Progenitor cell of endocrine pancreas (in vitro differentiated cells): ENCODE data around the gene DEK. TPM values are rescaled to one million over a fixed set of nuclear protein-coding genes. Genes with fewer than 3 reads are reported as not detected.

Experiments used
- DNase-seq: peaks from one replicate; pipeline ENCODE4 v3.0.0; 2021; ENCODE audit warnings: low spot score; ENCODE audit not compliant: unreplicated experiment
- H3K27ac Mint-ChIP-seq: 2 replicates; pipeline ENCODE4 v1.8.0; 2021; ENCODE audit warnings: mild to moderate bottlenecking, moderate library complexity, mixed read lengths
- H3K27me3 Mint-ChIP-seq: 2 replicates; pipeline ENCODE4 v1.8.0; 2021; ENCODE audit warnings: mixed read lengths
- H3K36me3 Mint-ChIP-seq: 2 replicates; pipeline ENCODE4 v1.8.0; 2022; ENCODE audit warnings: mixed read lengths; ENCODE audit not compliant: insufficient read depth
- H3K4me1 Mint-ChIP-seq: 2 replicates; pipeline ENCODE4 v1.8.0; 2021; ENCODE audit warnings: low read depth, mixed read lengths
- H3K4me3 Mint-ChIP-seq: 2 replicates; pipeline ENCODE4 v1.8.0; 2021; ENCODE audit warnings: low read depth, mild to moderate bottlenecking, moderate library complexity, mixed read lengths
- H3K9me3 Mint-ChIP-seq: 2 replicates; pipeline ENCODE4 v1.8.0; 2021; ENCODE audit warnings: low read depth, mixed read lengths
- total RNA-seq: library from RNA; stranded (reverse); gene quantifications from 2 replicates; pipeline ENCODE4 v1.2.1, GENCODE V29; 2021
- TF ChIP-seq, protein P1 (sequence below): fragments of 200-600 bp; sonication (generic); IDR thresholded peaks from one replicate; pipeline ENCODE4 v1.5.0; 2021; ENCODE audit warnings: antibody characterized with exemption, mild to moderate bottlenecking; ENCODE audit not compliant: unreplicated experiment

The DEK gene
- total RNA-seq, 1 donor from 2014 or later: 120 TPM

DNA sequence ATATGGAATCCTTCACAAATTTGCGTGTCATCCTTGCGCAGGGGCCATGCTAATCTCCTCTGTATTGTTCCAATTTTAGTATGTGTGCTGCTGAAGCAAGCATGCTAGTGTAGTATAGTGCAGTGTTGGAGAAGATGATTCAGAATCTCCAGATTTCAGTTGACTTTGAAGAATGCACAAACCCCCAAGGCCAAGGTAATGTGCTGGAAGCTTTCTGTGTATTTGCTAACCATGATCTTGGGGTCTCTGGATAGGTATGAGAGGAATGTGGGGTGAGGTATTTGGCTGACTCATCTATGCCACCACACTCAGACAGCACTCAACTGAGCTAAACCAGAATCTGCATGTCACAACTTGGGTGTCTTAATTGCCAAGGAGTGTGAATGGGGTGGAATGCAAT lies 42.6 kb upstream of the DEK start:
- H3K27ac Mint-ChIP-seq: no peak overlapping the region
- peaks cover 5% of the 10 kb centered on the region for H3K9me3 Mint-ChIP-seq
- no peaks in the 10 kb centered on the region for H3K36me3 Mint-ChIP-seq

DNA sequence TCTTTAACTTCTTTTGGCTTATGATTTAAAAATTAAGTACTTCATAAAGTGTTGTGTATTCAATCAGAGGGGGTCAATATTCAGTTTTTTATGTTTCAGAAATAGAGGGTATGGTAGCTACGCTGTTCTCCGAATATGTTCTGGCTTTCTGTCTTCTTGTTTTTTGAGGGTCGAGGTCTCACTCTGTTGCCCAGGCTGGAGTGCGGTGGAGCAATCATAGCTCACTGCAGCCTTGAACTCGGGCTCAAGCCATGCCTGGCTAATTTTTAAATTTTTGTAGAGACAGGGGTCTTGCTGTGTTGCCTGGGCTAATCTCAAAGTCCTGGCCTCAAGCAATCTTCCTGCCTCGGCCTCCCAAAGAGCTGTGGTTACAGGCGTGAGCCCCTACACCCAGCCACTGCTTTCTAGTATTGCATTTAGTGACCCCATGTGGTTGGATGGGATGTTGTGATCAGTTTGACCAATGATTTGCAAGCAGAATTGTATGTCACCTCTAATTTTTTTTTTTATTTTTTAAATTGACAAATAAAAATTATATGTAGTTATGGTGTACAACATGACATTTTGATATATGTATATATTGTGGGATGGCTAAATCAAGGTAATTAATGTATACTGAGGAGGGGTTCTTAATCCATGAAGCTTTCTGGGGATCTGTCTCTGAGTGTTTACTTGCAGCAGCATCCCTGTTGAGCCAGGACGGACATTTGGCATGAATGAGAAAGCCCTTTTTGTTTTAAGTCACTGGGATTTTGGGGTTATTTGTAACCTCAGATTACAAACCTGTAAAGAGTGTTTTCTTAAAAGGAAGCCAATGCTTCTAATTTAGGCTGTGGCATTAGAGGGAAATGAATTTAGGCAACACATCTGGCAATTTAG lies 38.5 kb upstream of the DEK start:
- no peak for DNase-seq
- Mint-ChIP-seq H3K4me3 (no peak overlapping the region), H3K27me3 (no peaks in the 10 kb centered on the region), H3K27ac (no peak overlapping the region), H3K36me3 (no peaks in the 10 kb centered on the region), H3K4me1 (no peaks in the 10 kb centered on the region), H3K9me3 (no peaks in the 10 kb centered on the region)
- TF ChIP-seq, protein P1, sequence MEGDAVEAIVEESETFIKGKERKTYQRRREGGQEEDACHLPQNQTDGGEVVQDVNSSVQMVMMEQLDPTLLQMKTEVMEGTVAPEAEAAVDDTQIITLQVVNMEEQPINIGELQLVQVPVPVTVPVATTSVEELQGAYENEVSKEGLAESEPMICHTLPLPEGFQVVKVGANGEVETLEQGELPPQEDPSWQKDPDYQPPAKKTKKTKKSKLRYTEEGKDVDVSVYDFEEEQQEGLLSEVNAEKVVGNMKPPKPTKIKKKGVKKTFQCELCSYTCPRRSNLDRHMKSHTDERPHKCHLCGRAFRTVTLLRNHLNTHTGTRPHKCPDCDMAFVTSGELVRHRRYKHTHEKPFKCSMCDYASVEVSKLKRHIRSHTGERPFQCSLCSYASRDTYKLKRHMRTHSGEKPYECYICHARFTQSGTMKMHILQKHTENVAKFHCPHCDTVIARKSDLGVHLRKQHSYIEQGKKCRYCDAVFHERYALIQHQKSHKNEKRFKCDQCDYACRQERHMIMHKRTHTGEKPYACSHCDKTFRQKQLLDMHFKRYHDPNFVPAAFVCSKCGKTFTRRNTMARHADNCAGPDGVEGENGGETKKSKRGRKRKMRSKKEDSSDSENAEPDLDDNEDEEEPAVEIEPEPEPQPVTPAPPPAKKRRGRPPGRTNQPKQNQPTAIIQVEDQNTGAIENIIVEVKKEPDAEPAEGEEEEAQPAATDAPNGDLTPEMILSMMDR: no peak

More for the DNA sequence above, 42.6 kb upstream of the DEK start:
- no peak overlapping the region for H3K4me3 Mint-ChIP-seq
- no peaks in the 10 kb centered on the region for H3K27me3 Mint-ChIP-seq
- TF ChIP-seq, protein P1: no peak
- no peak for DNase-seq
- H3K4me1 Mint-ChIP-seq: no peaks in the 10 kb centered on the region

DNA sequence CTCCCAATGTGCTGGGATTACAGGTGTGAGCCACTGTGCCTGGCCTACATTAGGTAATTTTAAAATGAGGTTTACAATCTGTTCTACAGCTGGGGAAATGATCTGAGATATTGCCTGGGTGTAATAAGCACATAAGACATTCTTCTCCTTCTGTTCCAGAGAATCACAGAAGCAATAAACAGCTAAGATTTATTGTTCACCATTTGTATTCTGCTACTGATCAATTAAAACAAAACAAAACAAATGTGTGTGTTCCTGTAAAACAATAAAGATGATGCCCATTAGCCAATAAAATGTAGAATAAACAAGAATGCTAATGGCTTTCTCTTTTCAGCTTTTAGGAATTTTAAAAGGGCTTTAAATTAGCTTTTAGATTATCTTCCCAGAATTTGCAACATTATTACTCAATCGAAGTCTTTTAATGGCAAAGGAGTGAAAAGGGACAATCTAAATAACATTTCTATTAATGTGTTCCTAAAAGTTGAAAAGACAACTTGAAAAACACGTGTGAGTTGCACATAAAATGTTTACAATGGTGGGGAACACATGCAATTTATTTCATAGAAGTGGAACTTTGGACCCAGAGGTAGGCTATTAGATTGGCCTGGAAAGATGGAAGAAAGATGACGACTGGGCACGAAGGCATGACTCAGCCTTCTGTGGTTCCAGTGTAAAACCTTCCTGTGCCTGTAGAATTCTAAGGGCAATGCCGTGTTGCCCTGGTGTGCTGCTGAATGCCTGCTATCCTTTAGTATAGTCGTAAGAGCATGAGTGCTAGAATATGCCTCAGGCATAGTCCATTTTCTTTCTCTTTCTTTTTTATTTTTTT lies 29.0 kb upstream of the DEK start:
- no peak for DNase-seq
- no peaks in the 10 kb centered on the region for H3K4me1 Mint-ChIP-seq
- no peaks in the 10 kb centered on the region for H3K9me3 Mint-ChIP-seq
- no peak overlapping the region for H3K27ac Mint-ChIP-seq
- H3K27me3 Mint-ChIP-seq: no peaks in the 10 kb centered on the region
- TF ChIP-seq, protein P1: no peak
- no peaks in the 10 kb centered on the region for H3K36me3 Mint-ChIP-seq
- H3K4me3 Mint-ChIP-seq: no peak overlapping the region

DNA sequence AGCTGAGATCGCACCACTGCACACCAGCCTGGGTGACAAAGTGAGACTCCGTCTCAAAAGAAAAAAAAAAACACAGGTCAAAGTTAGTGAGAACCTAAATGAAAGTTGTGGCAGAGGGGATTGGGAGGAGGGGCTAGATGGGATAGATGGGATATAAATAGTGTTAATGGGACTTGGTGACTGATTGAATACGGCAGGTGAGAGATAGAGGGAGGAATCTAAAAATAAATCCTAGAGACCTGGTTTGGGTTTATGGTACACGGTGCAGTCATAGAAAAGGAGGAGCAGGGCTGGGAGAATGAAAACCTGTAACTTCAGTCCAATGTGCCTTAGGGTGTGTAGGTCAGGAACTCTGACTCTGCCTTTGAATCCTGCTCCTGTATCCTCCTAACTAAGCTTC lies 25.0 kb upstream of the DEK start:
- Mint-ChIP-seq H3K9me3 (no peaks in the 10 kb centered on the region), H3K4me1 (peaks cover 5% of the 10 kb centered on the region), H3K27me3 (no peaks in the 10 kb centered on the region), H3K27ac (no peak overlapping the region), H3K36me3 (no peaks in the 10 kb centered on the region), H3K4me3 (no peak overlapping the region)
- TF ChIP-seq, protein P1: no peak
- DNase-seq: no peak

DNA sequence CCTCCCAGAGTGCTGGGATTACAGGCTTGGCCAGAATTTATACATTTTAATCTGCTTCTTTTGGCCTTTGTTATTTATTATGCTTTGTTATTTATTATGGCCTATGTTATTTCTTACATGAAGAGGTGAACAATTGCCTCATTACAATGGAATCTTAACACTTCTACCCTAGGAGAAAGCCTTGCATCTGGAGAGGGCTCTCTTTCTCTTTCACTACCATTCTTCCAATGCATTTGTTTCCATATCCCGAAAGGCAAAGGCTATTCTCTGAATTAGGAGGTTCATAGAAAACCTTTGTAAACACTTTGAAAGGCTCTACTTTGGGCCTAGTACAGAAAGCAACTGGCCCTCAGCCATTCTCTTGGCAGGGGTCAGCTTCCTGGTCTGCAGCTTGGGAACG lies 19.9 kb upstream of the DEK start:
- Mint-ChIP-seq H3K4me3 (no peak overlapping the region), H3K9me3 (no peaks in the 10 kb centered on the region), H3K36me3 (no peaks in the 10 kb centered on the region), H3K27me3 (peaks cover 17% of the 10 kb centered on the region), H3K4me1 (peaks cover 7% of the 10 kb centered on the region), H3K27ac (no peak overlapping the region)
- no peak for DNase-seq
- TF ChIP-seq, protein P1: no peak
